Mucosa of descending colon (tissue), 3 donors: ENCODE measurements around the gene HDAC7. TPM values are rescaled to one million over a fixed set of nuclear protein-coding genes. Genes with fewer than 3 reads are reported as not detected.

Experiments used
- ATAC-seq: fragments of 200-7000 bp; cut with Tn5 transposase; one replicate; pipeline ENCODE4 v1.9.1; 2020; ENCODE audit warnings: mild to moderate bottlenecking, moderate library complexity
- DNase-seq, 3 donors: peaks; one replicate each; pipeline ENCODE4 v3.0.0-alpha.2; 2020
- H3K36me3 ChIP-seq: fragments of 200-600 bp; one replicate; pipeline ENCODE4 v1.8.0; 2021; ENCODE audit warnings: low read depth, mild to moderate bottlenecking
- H3K4me1 ChIP-seq: fragments of 200-600 bp; one replicate; pipeline ENCODE4 v1.8.0; 2021; ENCODE audit warnings: low read depth, mild to moderate bottlenecking
- H3K4me3 ChIP-seq: fragments of 200-600 bp; one replicate; pipeline ENCODE4 v1.8.0; 2021; ENCODE audit warnings: mild to moderate bottlenecking
- H3K9me3 ChIP-seq: fragments of 200-600 bp; one replicate; pipeline ENCODE4 v1.8.0; 2021; ENCODE audit warnings: mild to moderate bottlenecking
- CTCF ChIP-seq: fragments of 200-600 bp; IDR thresholded peaks from one replicate; pipeline ENCODE4 v1.8.0; 2022; ENCODE audit warnings: antibody characterized with exemption, mild to moderate bottlenecking
- intact Hi-C, 2 donors: fragments of 100-400 bp; cut with DNase I in 1 of 2; cut with micrococcal nuclease in 1 of 2; formaldehyde crosslinking; loops; one replicate each; pipeline versions ENCODE4 v1.11.0 to v1.11.1; 2022; cut with DNase I, micrococcal nuclease
- total RNA-seq, 3 donors: library from RNA; stranded (reverse); fragmentation: NEBNext Ultra II Directional in 2 of 3; extraction: Animal tissue kit (Norgen Biotek cat#: 25700) in 2 of 3; gene quantifications; one replicate each; pipeline versions ENCODE4 v1.2.1 to v1.2.4, GENCODE V29; 2021 to 2023
- donor health status: DM: no; HTN: no; CAD: no; lungs with moderate emphysema.
- donor health status: DM: no; HTN: no; CAD: no.
- donor health status: DM: no; HTN: yes; CAD: no.

The HDAC7 gene
- total RNA-seq, 3 donors from 2014 or later = 19.5 to 67.4 (median 33.2) TPM

DNA sequence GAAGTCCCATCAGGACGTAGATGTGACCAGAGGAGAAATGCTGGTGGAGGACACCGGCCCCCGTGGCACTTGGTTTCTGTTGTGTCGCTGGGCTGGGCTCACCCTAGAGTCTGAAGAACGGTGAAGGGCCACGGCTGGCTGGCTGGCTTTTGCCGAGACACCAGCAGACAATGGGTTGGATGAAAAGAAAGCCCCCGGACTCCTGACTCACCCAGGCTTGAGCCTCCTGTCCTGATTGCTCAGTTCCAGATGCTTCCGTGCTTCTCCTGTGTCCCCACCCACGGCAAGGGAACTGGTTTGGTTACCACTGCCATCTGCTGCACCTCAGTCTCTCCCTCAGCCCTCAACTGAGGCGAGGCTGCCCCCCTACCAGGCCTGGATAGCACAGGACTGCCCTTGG is 84.1 kb downstream of the HDAC7 start:
- intact Hi-C loops = no loop called here
- DNase-seq = no peak
- TF ChIP-seq CTCF = no peak
- H3K4me1 ChIP-seq = peaks cover 19% of the 10 kb centered on the region
- no peak overlapping the region for H3K4me3 ChIP-seq
- H3K36me3 ChIP-seq = no peaks in the 10 kb centered on the region
- no peaks in the 10 kb centered on the region for H3K9me3 ChIP-seq
- no peak for ATAC-seq

DNA sequence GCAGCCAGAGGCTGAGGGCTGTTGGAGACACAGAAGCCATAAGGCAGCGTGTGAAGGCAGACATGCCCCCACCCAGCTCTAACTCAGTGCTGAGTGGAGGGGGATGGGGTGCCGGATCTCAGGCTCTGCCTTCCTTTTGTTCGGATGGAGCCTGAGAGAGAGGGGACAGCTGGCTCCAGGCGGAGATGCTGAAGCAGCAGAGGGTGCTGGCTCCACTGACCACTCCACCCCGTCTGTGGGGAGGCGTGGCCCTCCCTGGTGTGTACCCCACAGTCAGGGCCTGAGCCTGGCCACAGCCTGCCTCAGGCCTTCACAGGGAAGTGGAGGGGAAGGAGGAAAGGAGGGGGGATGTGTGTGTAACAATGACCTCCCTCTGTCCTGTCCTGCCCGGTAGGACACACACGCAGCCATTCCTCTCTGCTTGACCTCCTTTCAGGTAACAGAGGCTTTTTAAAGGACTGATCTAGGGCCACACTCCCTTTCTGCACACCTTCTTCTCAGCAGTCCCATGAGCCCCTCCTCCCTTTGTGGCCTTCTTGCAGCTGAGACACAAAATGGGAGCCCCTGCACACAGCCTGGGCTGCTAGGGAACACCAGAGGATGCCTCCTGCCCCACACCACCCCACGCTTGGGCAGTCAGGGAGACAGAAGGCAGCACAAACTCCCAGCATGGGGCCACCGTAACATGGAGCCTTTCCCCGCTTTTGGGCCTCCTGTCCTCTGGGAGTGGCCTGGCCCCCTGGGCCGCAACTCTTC is 84.8 kb downstream of the HDAC7 start:
- Histone ChIP-seq H3K4me1 (peaks cover 16% of the 10 kb centered on the region), H3K36me3 (no peaks in the 10 kb centered on the region), H3K9me3 (no peaks in the 10 kb centered on the region), H3K4me3 (no peak overlapping the region)
- ATAC-seq = no peak
- peak in 1 of 3 donors; percentile 26 for DNase-seq
- TF ChIP-seq CTCF = no peak
- intact Hi-C loops = no loop called here

DNA sequence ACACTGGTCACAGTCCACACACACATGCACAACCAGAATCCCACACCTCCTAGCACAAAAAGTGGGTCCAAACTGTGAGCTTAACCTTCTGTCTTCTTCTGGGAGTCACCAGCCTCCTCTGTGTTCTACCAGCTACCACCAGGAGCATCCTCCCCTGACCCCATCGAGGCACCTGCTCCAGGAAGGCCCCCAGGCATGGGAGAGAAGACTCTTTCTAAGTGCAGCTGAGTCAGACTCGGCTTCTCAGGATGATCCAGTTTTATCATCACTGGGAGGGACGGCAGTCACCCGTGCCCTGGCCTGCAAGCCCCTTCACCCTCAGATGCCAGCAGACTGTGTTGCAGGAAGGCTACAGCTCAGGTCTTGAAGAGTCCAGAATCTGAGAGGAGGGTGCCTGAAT is 86.6 kb downstream of the HDAC7 start:
- Histone ChIP-seq H3K36me3 (no peaks in the 10 kb centered on the region), H3K4me1 (peaks cover 12% of the 10 kb centered on the region), H3K9me3 (no peaks in the 10 kb centered on the region), H3K4me3 (no peak overlapping the region)
- intact Hi-C loops = no loop called here
- no peak for TF ChIP-seq CTCF
- DNase-seq (no peak), ATAC-seq (no peak)

Other genes with a start within 250 kb of the HDAC7 start
- 10 to 100 TPM; 16.5 to 26.0 (median 20.0) TPM for gene RPAP3, start 113.9 kb downstream of the HDAC7 start, total RNA-seq
- under 1 TPM in 2 of 3 donors, not detected in 1; 0.19 to 0.31 TPM for gene ENDOU, start 94.4 kb downstream of the HDAC7 start, total RNA-seq
- gene RAPGEF3, start 61.0 kb downstream of the HDAC7 start, total RNA-seq = 10 to 100 TPM in 2 of 3 donors, 1 to 10 TPM in 1; 9.5 to 15.6 (median 11.4) TPM
- gene SLC48A1, start 46.7 kb downstream of the HDAC7 start, total RNA-seq = 10 to 100 TPM; 17.2 to 35.4 (median 19.1) TPM
- 100 to 1,000 TPM in 2 of 3 donors, 10 to 100 TPM in 1; 69.5 to 175 (median 162) TPM for gene VDR, start 85.1 kb upstream of the HDAC7 start, total RNA-seq
- gene TMEM106C, start 143.7 kb upstream of the HDAC7 start, total RNA-seq = 100 to 1,000 TPM in 2 of 3 donors, 10 to 100 TPM in 1; 93.9 to 208 (median 183) TPM
- 1 to 10 TPM in 2 of 3 donors, under 1 TPM in 1; 0.19 to 1.5 (median 1.2) TPM for gene COL2A1, start 184.6 kb upstream of the HDAC7 start, total RNA-seq